Prostate gland (tissue), 2 donors: Measurements from ENCODE around the gene GRK7.

ENCODE experiments used
- CTCF ChIP-seq, 4 experiments: fragments of 200-600 bp in 2 of 4; fragments of 450-650 bp in 2 of 4; sonication (generic) in 2 of 4; IDR thresholded peaks; 1 replicate in 3 of 4; 2 replicates in 1 of 4; pipeline ENCODE4 v1.5.1; 2016 to 2019; ENCODE audit warnings: antibody characterized with exemption in 4 of 4, mild to moderate bottlenecking in 2 of 4, moderate library complexity in 2 of 4
- POLR2A ChIP-seq: fragments of 450-650 bp; IDR thresholded peaks from one replicate; pipeline ENCODE4 v1.6.1; 2016; ENCODE audit warnings: antibody characterized with exemption, mild to moderate bottlenecking

DNA sequence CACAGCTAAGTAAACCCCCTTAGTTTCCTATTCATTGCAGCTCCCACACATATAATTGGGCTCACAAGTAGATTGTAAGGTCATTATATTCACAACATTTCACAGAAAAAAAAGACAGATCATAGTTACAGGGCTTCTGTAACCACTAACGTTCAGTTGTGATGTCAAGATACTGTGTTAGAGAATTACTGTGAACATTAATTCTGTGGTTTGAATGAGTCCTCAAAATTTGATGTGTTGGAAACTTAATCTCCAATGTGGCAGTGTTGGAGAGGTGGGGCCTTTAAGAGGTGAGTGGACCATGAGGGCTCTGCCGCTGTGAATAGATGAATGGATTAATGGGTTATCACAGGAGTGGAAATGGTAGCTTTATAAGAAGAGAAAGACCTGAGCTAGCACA, 21.3 kb downstream of the GRK7 start:
- no peak for TF ChIP-seq POLR2A
- no peak for TF ChIP-seq CTCF (IDR thresholded peaks at IDR 0.05)
